GM12874 (cell line): ENCODE measurements around the gene TENM4.

ENCODE experiments used
- TF ChIP-seq, protein P1 (sequence below): IDR thresholded peaks from 2 replicates; pipeline ENCODE4 v1.5.1; 2011; ENCODE audit warnings: low read depth, mild to moderate bottlenecking, control low read depth, low read length, moderate library complexity; ENCODE audit not compliant: insufficient read depth

The TENM4 gene

DNA sequence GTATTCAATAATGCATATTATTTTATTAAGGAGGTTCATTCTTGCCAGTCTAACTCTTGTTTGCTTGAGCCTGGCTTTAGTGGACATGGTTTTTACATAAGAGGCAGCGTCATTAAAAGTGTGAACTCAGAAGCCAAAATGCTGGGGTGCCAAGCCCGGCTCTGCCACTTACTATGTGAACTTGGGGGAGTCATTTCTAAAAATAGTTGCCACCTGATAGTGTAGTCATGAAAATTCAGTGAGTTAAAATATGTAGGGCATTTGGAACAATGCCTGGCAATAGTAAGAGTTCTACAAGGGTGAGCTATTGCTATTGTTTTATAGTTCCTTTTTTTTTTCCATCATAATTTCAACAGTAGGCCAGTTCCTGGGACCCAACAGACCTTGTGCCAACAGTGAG lies 49.9 kb downstream of the TENM4 start:
- TF ChIP-seq, protein P1, sequence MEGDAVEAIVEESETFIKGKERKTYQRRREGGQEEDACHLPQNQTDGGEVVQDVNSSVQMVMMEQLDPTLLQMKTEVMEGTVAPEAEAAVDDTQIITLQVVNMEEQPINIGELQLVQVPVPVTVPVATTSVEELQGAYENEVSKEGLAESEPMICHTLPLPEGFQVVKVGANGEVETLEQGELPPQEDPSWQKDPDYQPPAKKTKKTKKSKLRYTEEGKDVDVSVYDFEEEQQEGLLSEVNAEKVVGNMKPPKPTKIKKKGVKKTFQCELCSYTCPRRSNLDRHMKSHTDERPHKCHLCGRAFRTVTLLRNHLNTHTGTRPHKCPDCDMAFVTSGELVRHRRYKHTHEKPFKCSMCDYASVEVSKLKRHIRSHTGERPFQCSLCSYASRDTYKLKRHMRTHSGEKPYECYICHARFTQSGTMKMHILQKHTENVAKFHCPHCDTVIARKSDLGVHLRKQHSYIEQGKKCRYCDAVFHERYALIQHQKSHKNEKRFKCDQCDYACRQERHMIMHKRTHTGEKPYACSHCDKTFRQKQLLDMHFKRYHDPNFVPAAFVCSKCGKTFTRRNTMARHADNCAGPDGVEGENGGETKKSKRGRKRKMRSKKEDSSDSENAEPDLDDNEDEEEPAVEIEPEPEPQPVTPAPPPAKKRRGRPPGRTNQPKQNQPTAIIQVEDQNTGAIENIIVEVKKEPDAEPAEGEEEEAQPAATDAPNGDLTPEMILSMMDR: no peak

DNA sequence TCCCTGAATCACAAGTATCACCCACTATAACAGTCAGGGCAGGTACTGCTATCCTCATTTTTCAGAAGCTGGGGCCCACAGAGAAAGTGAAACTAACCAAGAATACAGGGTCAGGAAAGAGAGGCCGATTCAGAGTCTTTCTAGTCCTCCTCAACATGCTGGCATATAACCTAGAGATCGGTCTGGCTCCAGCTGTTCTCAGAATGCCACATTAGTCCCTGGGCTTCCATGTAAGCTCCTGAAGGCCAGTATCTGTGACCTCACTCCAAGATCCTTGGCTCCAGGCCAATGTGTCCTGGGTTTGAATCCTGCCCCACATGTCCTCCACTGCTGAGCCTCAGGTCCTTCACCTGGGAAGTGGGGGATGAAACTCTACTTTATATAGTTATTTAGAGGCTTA lies 50.4 kb downstream of the TENM4 start:
- TF ChIP-seq, protein P1: no peak

DNA sequence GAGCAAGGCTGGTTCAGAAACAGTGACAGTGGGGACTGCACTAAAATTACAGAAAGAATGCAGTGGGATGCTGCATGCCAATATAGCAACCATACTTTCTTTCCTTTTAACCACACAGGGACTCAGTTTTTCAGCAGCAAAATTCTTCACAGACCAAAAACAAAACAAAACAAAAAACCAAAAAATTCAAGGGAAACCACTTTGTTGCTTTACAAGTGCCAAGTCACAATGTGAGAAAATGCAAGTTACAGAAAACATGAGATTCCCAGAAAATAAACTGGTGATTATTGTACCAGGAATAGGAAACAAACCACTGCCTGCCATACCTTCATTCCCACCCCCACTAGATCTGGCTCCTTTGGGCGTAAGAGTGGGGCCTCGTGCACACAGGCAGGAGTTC lies 52.6 kb downstream of the TENM4 start:
- TF ChIP-seq, protein P1: no peak

DNA sequence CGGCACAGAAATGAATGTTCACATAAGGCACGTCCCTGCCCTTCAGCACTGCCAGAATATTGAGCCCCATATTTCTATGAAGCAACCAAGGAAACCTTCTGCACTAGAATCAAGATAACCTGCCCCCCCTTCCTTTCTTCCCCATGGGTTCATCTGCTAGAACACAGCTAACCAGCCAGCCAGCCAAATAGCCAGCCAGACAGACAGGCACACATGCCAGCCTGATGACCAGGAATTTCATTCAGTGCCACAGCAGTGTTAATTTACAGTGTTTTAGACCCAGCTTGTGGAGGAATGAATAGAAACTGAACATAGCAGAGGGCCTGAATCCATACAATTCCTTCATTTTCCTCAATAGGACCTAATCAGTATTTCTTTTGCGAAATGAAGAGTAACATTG lies 57.0 kb downstream of the TENM4 start:
- TF ChIP-seq, protein P1: no peak

DNA sequence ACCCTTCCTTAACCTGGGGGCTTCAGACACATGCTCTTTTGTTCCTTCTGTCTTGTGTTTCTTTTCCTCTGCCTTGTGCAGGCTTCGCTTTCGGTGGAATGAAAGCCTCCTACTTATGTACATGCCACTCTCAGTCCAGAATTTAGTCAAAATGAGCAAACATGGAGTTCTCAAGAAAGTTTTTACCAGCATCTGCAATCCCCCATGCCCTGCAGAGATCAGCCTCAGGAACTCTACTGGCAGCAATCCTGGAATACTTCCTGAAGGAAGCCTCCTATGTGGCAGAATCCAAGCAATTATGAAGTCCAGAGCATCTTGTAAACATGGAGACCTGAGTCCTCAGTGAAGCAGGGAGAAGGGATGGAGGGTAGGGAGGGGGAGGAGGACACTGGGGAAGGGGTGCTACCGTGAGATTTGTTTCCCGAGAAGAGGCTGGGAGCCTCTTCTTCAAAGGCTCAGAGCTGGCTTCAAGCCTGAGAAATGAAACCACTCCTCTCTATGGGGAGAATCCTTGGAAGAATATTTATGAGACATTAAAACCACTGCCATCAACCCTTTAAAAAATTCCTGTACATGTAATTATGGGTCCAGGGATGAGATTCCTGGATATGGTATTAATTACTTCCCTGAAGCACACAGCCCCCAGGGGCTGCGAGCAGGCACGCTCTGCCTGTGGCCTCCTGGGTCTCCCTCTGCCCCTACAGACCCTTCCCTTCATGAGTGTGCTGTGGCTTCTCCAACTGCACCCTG lies 58.4 kb downstream of the TENM4 start:
- TF ChIP-seq, protein P1: no peak

DNA sequence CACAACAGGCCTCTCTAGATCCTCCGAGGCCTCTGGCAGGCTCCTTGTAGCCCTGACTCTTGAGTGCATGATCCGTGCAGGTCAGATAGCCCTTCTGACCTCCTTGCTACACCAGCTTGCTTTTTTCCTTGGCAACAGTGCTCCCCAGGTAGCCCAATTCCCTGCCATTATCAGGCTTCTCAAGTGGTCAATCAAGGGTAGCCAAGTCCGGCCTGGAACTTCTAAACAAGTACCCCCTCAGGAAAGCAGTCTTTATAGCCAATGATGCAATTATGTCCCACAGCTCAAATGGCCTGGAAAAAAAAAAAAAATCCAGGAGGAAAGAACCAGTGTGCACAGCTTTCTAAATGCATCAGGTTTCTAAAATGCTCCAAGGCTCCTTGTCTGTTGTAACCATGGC lies 59.8 kb downstream of the TENM4 start:
- TF ChIP-seq, protein P1: no peak

DNA sequence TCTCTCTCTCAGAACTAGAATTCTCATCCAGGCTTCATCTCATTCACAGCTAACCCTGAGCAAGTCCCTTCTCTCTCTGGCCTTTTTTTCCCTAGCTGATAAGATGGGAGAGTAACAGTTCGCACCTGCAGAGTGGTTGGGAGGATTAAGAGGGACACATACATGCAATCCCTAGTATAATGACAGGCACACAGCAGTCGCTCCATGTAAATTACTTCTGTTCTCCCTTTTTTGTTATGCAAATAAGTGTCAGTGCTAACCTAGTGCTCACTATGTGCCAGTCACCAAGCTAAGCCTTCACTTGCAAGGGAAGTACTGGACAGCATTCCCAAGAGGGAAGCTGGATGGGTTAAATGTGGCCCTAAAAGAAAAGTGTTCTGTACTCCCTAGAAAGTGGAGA lies 63.4 kb downstream of the TENM4 start:
- TF ChIP-seq, protein P1: no peak
